Right lobe of liver (tissue), 4 donors: ENCODE results near the gene CD164L2.

Experiments
- CTCF ChIP-seq, 4 donors: fragments of 200-600 bp in 3 of 4; fragments of 450-650 bp in 1 of 4; IDR thresholded peaks; one replicate each; pipeline versions ENCODE4 v1.5.1 to v1.8.0; 2016 to 2022; ENCODE audit warnings: antibody characterized with exemption in 4 of 4, mild to moderate bottlenecking in 2 of 4
- POLR2A ChIP-seq: fragments of 450-650 bp; IDR thresholded peaks from one replicate; pipeline ENCODE4 v1.6.1; 2017; ENCODE audit warnings: antibody characterized with exemption, mild to moderate bottlenecking
- donor health status: DM: no; HTN: no; CAD: no.
- donor health status: DM: no; HTN: no; CAD: no.
- donor health status: DM: no; HTN: yes; CAD: no.

- TF ChIP-seq POLR2A (no peak), CTCF (IDR thresholded peaks at IDR 0.05) (no peak)
Measured at GRCh38 chr1:27429029-27429425, 45.9 kb upstream of the CD164L2 start.
